Ascending aorta (tissue), 2 donors: Measurements from ENCODE around the gene TGM4. TPM values are rescaled to one million over a fixed set of nuclear protein-coding genes. Genes with fewer than 3 reads are reported as not detected.

Experiments used
- DNase-seq, 2 donors: peaks; one replicate each; pipeline ENCODE4 v3.0.0-alpha.2; 2019; ENCODE audit warnings: low spot score in 2 of 2
- H3K27ac ChIP-seq, 2 donors: fragments of 200-600 bp; sonication (generic); one replicate each; pipeline ENCODE4 v1.5.1; 2016 to 2017; ENCODE audit warnings: mild to moderate bottlenecking in 1 of 2
- H3K27me3 ChIP-seq: fragments of 200-600 bp; sonication (generic); one replicate; pipeline ENCODE4 v1.5.1; 2017
- H3K36me3 ChIP-seq, 2 donors: fragments of 200-600 bp; sonication (generic); one replicate each; pipeline ENCODE4 v1.5.1; 2016
- H3K4me1 ChIP-seq, 2 donors: fragments of 200-600 bp; sonication (generic); one replicate each; pipeline ENCODE4 v1.5.1; 2016 to 2017; ENCODE audit warnings: mild to moderate bottlenecking in 1 of 2
- H3K4me3 ChIP-seq, 2 donors: fragments of 200-600 bp; sonication (generic); one replicate each; pipeline ENCODE4 v1.5.1; 2016 to 2017; ENCODE audit warnings: mild to moderate bottlenecking in 1 of 2
- H3K9me3 ChIP-seq, 2 donors: fragments of 200-600 bp; sonication (generic); one replicate each; pipeline ENCODE4 v1.5.1; 2016
- CTCF ChIP-seq, 3 experiments: fragments of 200-600 bp in 2 of 3; fragments of 450-650 bp in 1 of 3; sonication (generic) in 2 of 3; IDR thresholded peaks; one replicate each; pipeline ENCODE4 v1.5.1; 2016 to 2019; ENCODE audit warnings: antibody characterized with exemption in 3 of 3, mild to moderate bottlenecking in 1 of 3, moderate library complexity in 1 of 3
- intact Hi-C: fragments of 100-400 bp; cut with DNase I; formaldehyde crosslinking; loops from one replicate; pipeline ENCODE4 v1.15.1; 2023
- total RNA-seq: library from RNA; depleted of rRNA; stranded (reverse); fragments of >200 nt; gene quantifications from one replicate; pipeline ENCODE4 v1.1.0, GENCODE V29; 2016

Gene TGM4
- total RNA-seq, 1 donor from 2014 or later: not detected

DNA sequence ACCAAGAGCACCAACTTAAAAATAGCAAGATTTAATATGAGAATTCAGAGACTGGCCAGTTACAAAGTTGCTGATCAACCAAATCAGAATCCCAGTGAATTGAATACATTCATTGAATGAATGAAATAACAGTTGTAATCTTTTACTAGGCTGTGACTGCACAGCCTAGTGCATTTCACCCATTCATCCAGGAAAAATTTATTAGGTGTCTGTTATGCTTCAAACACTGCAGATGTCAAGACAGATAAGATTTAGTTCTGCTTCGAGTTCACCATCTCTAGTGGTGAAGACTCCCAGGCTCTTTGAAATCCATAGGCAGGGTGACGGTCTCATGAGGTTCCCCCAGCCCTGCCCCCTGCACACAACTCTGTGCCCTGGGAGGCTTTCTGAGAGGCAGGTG, 28.9 kb downstream of the TGM4 start:
- intact Hi-C loops: no loop called here
- no peaks in the 10 kb centered on the region for H3K27me3 ChIP-seq
- H3K36me3 ChIP-seq: no peaks in the 10 kb centered on the region
- TF ChIP-seq CTCF (IDR thresholded peaks at IDR 0.05): no peak
- no peak overlapping the region for H3K4me3 ChIP-seq
- H3K4me1 ChIP-seq: no peaks in the 10 kb centered on the region
- no peak overlapping the region for H3K27ac ChIP-seq
- no peak for DNase-seq
- no peaks in the 10 kb centered on the region for H3K9me3 ChIP-seq

GRCh38 chr3:44903751-44904150, 29.3 kb downstream of the TGM4 start:
- intact Hi-C loops: no loop called here

GRCh38 chr3:44905446-44906157, 31.2 kb downstream of the TGM4 start:
- no peaks in the 10 kb centered on the region for H3K36me3 ChIP-seq
- no peaks in the 10 kb centered on the region for H3K4me1 ChIP-seq
- no peak overlapping the region for H3K4me3 ChIP-seq
- intact Hi-C loops: no loop called here
- H3K27ac ChIP-seq: no peak overlapping the region
- H3K27me3 ChIP-seq: no peaks in the 10 kb centered on the region
- no peak for DNase-seq
- no peak for TF ChIP-seq CTCF (IDR thresholded peaks at IDR 0.05)
- no peaks in the 10 kb centered on the region for H3K9me3 ChIP-seq

More at GRCh38 chr3:44903751-44904150, 29.3 kb downstream of the TGM4 start:
- DNase-seq: no peak
- Histone ChIP-seq H3K27me3 (no peaks in the 10 kb centered on the region), H3K36me3 (no peaks in the 10 kb centered on the region), H3K4me3 (no peak overlapping the region), H3K27ac (no peak overlapping the region), H3K9me3 (no peaks in the 10 kb centered on the region), H3K4me1 (no peaks in the 10 kb centered on the region)
- no peak for TF ChIP-seq CTCF (IDR thresholded peaks at IDR 0.05)

GRCh38 chr3:44906997-44907396, 32.6 kb downstream of the TGM4 start:
- no peak for DNase-seq
- Histone ChIP-seq H3K9me3 (no peaks in the 10 kb centered on the region), H3K27me3 (no peaks in the 10 kb centered on the region), H3K4me1 (no peaks in the 10 kb centered on the region), H3K4me3 (no peak overlapping the region), H3K36me3 (no peaks in the 10 kb centered on the region), H3K27ac (no peak overlapping the region)
- TF ChIP-seq CTCF (IDR thresholded peaks at IDR 0.05): no peak
- intact Hi-C loops: no loop called here

- H3K27ac ChIP-seq: no peak overlapping the region
- no peak for TF ChIP-seq CTCF (IDR thresholded peaks at IDR 0.05)
- no peaks in the 10 kb centered on the region for H3K9me3 ChIP-seq
- intact Hi-C loops: no loop called here
- no peaks in the 10 kb centered on the region for H3K27me3 ChIP-seq
- DNase-seq: no peak
- H3K4me1 ChIP-seq: no peaks in the 10 kb centered on the region
- H3K36me3 ChIP-seq: no peaks in the 10 kb centered on the region
- no peak overlapping the region for H3K4me3 ChIP-seq
These were observed 33.2 kb downstream of the TGM4 start for GRCh38 chr3:44907612-44908011.

DNA sequence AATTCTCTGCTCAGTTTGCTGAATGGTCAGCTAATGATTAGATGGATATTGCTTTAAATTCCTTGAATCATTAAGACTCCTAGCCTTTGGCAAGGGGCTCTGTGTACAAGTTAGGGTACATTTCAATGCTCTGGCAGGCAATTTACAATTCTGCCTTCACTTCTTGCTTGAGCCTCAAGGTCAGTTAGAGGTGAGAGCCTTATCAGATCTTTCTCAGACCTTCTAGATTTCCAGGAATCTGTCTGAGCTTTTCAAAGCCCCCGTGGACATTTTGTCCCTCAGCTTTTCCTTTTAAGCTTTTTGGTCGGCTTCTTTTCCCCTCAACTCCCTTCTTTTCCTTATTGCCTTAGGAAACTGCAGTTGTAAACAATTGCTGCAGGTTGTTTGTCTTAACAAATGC, 34.7 kb downstream of the TGM4 start:
- intact Hi-C loops: no loop called here
- no peak overlapping the region for H3K4me3 ChIP-seq
- H3K9me3 ChIP-seq: no peaks in the 10 kb centered on the region
- no peak for TF ChIP-seq CTCF (IDR thresholded peaks at IDR 0.05)
- H3K36me3 ChIP-seq: no peaks in the 10 kb centered on the region
- no peak for DNase-seq
- H3K4me1 ChIP-seq: no peaks in the 10 kb centered on the region
- H3K27ac ChIP-seq: no peak overlapping the region
- H3K27me3 ChIP-seq: no peaks in the 10 kb centered on the region
